Stimulated activated CD8-positive, alpha-beta memory T cell treated with anti-CD3 and anti-CD28 coated beads, Interleukin-12 subunit alpha, Interleukin-12 subunit beta, amount 100 ng/mL, for 1 hour (primary cell): ENCODE data around the gene GPR176.
"Not testable (repeated sequence)": the region's sequence is repeated elsewhere in the genome, so short reads cannot be mapped to it uniquely, and the experiment has no call there.

Source experiments
- DNase-seq: peaks from one replicate; pipeline ENCODE4 v3.0.0-alpha.2; 2020; ENCODE audit warnings: low read depth

The GPR176 gene

GRCh38 chr15:39856357-39856756, 63.7 kb downstream of the GPR176 start:
- DNase-seq, result no peak

DNA sequence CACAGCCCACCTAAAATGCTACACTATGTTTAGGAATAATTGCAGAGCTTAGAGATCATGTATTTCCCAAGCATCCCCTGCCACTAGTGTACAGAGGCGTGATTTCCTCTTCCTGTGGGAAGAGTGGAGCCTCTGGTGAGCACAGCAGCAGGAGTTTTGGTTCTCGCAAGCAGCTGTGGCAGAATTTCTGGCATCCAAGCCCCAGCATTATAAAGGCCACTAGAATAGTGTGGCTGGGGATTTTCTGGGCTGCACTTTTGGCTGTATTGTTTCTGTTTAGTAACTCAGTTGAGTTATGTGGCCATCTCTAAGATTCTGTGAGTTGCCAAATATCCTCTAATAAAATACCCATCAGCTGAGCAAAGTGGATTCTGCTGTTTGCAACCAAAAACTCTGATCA, 64.7 kb downstream of the GPR176 start:
- no peak for DNase-seq

- DNase-seq, result no peak
These were observed 65.9 kb downstream of the GPR176 start for GRCh38 chr15:39854161-39854560.

- no peak for DNase-seq
These were observed 67.8 kb downstream of the GPR176 start for GRCh38 chr15:39852250-39852649.

- no peak for DNase-seq
These were observed 68.5 kb downstream of the GPR176 start for GRCh38 chr15:39851500-39852092.

GRCh38 chr15:39850436-39850835, 69.6 kb downstream of the GPR176 start:
- DNase-seq, result no peak

DNA sequence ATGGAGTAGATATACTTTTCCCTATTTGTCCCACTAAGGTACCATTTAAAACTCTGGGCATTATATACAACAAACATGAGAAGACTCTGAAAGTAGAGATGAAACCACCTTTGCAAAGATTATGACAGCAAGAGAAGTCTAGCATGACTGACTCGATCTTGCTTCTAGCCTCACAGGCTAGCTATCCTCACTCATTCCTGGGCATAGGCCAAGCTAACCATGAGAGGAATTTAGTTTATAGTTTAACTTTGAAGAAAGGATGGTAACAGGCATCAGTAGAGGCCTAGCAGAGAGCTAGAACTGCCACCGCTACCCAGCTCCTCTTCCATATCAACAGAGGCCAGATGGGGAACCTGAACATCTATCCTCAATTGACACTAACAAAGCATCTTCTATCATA, 74.0 kb downstream of the GPR176 start:
- DNase-seq, result no peak

DNA sequence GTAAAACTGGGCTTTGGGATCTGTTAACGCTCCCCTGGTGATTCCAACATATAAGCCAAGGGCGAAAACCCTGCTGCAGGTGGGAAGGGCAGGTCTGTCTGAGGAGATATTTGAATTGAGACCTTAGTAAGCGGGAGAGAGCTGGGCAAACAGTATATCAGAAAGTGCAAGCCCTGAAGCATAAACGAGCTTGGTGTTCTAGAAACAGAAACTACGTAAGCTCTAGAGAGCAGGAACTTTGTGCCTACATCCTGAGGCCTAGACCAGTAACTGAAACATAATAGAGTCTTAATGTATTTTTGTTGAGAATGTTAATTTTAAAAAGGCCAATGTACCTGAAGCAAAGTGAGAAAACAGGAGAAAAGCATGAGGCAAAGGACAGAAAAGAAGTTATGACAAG, 74.5 kb downstream of the GPR176 start:
- DNase-seq, result no peak

GRCh38 chr15:39843565-39843964, 76.5 kb downstream of the GPR176 start:
- DNase-seq, result no peak

GRCh38 chr15:39837454-39837853, 82.6 kb downstream of the GPR176 start:
- no peak for DNase-seq

DNA sequence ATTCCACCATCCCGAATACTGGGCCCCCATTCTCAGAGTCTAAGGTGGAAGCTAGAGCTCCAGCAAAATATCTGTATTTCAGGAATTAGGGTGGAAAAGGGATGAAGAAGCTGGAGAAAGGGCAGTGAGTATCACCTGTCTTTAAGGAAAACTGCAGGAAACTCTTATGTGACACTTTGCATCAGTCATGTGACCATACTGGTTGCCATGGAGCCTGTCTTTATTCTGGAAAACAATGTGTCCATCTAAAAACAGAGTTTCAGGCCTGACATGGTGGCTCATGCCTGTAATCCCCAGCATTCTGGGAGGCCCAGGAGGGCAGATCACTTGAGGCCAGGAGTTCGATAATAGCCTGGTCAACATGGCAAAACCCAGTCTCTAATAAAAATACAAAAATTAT, 84.5 kb downstream of the GPR176 start:
- no peak for DNase-seq

DNA sequence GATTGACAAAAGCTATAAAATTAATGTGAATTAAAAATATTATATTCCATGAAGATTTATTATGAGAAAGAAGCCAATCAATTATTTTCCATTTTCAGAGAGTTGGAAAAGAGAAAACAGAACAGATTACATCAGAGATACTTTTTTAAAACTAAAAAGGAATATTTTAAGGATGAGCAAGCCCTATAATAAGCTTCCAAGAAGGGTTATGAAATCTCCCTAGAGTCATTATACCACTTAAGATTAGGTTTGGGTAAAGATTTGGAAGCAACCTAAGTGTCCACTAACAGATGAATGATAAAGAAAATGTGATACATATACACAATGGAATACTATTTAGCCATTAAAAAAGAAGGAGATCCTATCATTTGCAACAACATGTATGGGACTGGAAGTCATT, 85.8 kb downstream of the GPR176 start:
- no peak for DNase-seq

DNA sequence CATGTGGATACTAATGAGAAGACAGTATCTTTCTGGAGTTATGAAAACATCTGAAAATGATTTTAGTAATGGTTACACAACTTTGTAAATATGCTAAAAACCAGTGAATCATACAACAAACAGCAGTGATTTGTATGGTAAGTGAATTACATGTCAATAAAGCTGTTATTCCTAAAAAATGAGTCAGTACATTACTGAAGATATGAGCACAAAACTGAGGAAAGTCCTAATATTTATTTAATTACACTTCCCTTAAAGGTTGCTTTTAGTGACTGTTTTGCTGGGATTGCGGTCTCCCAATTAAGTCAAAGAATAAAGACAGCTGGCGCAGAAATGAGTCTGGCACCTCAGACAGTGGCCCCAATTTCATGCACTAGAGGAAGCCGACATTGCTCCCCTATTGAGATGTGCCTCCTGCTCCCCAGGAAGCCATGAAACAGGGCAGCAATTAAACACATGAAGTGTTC, 86.5 kb downstream of the GPR176 start:
- DNase-seq, result no peak

DNA sequence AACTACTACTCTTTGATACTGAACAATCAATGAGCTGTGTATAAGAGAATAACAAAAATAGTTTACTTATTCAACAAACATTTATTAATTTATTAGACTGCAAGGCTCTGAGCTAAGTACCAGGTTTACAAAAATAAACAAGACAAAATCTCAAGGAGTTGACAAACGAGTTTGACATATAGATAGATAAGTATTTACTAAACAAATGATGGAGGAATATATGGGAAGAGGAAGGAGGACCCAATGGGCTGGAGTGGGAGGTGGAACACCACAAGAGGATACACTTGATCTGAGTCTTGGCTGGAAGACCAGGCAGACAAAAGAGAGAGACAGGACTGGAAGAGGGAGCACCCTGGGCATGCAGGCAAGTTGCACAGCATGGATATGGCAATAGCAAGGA, 89.9 kb downstream of the GPR176 start:
- no peak for DNase-seq

DNA sequence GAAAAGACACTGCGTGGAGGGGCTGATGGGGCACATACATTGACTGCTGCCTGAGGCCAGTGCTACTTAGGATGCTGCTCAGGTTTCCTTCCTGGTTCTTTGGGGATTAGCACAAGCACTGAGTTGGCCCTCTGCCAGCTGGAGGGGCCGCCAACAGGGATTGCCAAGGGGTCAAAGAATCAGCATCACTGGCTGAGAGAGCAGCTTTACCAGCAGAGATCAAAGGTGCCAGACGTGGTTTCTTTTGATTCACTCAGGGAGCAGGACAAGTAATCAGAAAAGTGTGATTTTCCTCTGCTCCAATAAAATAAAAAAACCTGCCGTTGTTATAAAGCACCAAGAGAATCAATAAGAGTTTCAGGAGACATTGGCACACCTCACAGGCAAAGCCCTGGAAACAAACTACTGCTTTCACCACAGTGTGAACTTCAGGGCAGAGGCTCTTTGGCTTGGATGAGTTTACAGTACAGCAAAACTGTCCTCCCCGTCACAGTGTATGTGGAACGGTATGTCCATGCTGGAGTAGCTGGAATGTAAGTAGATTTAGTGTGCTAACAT, 91.6 kb downstream of the GPR176 start:
- no peak for DNase-seq

DNA sequence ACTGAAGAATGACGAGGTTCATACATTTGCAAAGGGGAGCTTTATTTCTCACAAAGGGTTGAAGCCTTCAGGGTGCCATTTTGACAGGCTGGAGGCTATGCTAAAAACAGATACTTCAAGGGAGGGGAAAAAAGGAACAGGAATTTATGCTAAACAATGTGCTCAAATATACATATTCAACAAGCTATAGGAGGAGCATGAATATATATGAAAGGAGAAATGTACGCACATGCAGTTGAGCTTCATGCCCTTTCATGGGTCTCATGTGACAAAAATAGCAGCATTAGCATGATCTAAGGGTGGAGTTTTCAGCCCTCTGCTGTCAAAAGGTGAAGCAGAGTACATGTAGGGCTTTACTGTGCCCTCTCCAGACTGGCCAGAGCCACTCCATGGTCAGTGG, 93.1 kb downstream of the GPR176 start:
- no peak for DNase-seq

DNA sequence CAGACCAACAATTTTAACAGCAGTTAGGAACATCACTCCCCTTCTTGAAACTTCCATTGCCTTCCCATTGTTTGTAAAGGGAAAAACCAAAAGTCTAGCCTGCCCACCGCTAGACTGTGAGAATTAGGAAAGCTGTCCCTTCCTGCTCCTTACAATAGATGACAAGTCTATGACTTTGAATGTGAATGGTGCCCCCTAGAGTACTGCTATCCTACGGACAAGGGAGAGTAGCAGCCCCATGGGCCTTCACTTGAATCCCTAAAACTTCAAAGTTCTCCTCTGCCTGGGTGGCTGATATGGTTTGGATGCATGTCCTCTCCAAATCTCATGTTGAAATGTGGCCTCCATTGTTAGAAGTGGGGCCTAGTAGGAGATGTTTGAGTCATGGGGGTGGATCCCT, 96.4 kb downstream of the GPR176 start:
- no peak for DNase-seq

DNA sequence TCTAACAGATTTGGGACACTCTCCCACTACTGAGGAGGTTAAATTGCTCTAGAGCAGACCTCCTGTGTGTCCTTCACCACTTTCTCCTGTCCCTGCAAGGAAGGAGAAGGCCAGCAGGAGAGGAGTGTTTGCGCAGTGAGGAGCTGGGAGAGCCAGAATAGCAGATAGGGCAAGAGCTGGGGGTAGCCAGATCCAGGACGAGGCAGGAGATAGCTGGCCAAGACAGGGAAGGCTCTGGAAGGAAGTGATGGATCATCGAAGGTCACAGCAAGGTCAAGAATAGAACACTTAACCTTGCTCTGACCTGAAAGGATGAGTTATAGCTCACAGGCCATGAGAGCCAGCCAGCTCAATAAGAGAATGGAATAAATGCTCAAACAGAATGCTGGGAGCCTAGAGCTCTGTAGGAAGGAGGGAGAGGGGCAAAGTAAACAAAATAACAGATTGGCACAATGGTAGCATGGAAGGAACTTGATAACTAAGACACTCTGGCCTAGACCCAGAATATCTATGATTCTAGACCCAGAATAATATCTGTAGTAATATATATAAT, 99.9 kb downstream of the GPR176 start:
- no peak for DNase-seq

GRCh38 chr15:39819533-39819932, 100.5 kb downstream of the GPR176 start:
- DNase-seq, result no peak

- DNase-seq, result no peak
These were observed 102.2 kb downstream of the GPR176 start for GRCh38 chr15:39817892-39818291.

- DNase-seq, result no peak
These were observed 105.6 kb downstream of the GPR176 start for GRCh38 chr15:39814489-39814888.

DNA sequence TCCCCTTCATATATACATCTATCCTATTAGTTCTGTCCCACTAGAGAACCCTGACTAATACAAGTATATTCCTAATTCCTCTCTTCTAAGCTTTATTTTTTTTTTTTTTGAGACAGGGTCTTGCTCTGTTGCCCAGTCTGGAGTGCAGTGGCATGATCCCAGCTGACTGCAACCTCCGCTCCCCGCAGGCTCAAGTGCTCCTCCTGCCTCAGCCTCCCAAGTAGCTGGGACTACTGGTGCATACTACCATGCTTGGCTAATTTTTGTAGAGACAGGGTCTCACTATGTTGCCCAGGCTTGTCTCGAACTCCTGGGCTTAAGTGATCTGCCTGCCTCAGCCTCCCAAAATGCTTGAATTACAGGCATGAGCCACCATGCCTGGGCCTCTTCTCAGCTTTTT, 107.4 kb downstream of the GPR176 start:
- DNase-seq, result not testable (repeated sequence)

DNA sequence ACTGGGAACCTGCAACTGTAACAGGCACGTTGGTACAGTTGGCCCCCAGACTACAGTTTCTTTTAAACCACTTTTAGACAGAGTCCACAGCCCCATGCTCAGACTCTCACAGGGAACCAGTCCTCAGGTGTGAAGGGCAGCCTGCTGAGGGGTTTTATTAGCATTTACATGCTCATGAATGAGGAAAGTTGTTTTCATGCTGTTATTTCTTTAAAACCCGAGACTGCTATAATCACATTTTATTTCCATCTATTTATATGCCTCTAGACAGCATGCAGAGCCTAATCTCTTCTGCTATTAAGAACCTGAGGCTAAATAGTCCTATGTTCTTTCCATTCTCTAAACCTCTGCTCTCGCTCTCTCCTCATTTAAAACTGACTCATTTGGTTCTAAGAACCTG, 111.2 kb downstream of the GPR176 start:
- no peak for DNase-seq

DNA sequence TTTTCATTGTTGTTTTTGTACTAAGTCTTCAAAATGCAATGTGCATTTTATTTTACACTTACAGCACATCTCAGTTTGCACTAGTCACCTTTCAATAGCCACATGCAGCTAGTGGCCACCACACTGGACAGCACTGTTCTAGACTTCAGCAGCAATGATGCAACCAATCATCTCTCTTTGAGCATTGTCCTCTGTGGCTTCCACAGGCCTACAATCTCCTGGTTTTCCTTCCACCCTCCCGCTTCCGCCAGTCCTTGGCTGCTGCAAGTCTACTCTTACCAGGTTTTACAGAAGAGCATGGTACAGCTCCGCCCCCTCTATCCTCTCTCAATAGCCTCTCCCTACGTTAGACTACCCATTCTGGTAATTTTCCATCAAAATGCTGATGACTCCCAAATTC, 112.3 kb downstream of the GPR176 start:
- DNase-seq, result no peak
